Mammary epithelial cell (primary cell): ENCODE data around the gene TRIM2.

Experiments
- CTCF ChIP-seq, 2 donors: IDR thresholded peaks in 1 of 2; conservative IDR thresholded peaks in 1 of 2; 2 replicates each; pipeline ENCODE4 v1.5.1; 2011 to 2012; ENCODE audit warnings: inconsistent platforms in 2 of 2, low read length in 2 of 2, mild to moderate bottlenecking in 2 of 2, control low read depth in 1 of 2, low read depth in 1 of 2; ENCODE audit not compliant: insufficient read depth in 1 of 2; ENCODE audit errors: extremely low read depth in 1 of 2
- EZH2 ChIP-seq: IDR thresholded peaks from 2 replicates; pipeline ENCODE4 v1.6.1; 2012; ENCODE audit warnings: low read length, inconsistent platforms, borderline replicate concordance

DNA sequence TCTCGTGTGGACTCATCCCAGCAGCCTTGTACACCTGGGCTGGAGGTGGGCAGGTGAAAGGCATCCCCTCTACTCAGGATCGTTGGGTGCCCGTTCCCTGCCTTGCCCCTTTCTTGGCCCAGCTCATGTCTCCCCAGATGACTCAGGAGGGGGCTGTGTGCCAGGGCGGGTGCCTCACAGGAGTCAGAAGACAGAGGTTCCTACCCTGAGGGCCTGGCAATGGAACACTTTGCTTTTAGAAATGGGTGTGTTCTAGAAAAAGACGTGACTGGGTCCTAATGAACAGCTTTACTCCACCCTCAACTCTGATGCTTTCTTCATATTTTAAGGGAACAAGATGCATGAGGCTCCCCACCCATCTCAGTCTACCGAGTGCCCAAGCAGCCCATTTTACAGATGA, 22.5 kb upstream of the TRIM2 start:
- no peak for TF ChIP-seq CTCF (conservative IDR thresholded peaks at IDR 0.05 in 1 of 2, IDR thresholded peaks at IDR 0.05 in 1 of 2; ENCODE audit: extremely low read depth in 1 of 2, insufficient read depth in 1 of 2, low read depth in 1 of 2, low read length in 2 of 2)
- no peak for TF ChIP-seq EZH2
